Esophagus squamous epithelium (tissue), 5 donors: ENCODE results near the gene CFAP99. TPM values are rescaled to one million over a fixed set of nuclear protein-coding genes. Genes with fewer than 3 reads are reported as not detected.

Experiments
- DNase-seq: peaks from one replicate; lab custom pipeline; 2025; lab: John Stamatoyannopoulos, UW
- H3K27ac ChIP-seq, 4 donors: fragments of 200-600 bp; sonication (generic); one replicate each; pipeline ENCODE4 v1.5.1; 2016 to 2019; ENCODE audit warnings: mild to moderate bottlenecking in 1 of 4
- H3K27me3 ChIP-seq, 4 donors: fragments of 200-600 bp; sonication (generic); 1 replicate in 3 of 4; 2 replicates in 1 of 4; pipeline versions ENCODE4 v1.5.1 to v1.6.0; 2017 to 2021; ENCODE audit warnings: antibody characterized with exemption in 1 of 4
- H3K36me3 ChIP-seq, 3 donors: fragments of 200-600 bp; sonication (generic); one replicate each; pipeline ENCODE4 v1.5.1; 2016 to 2019
- H3K4me1 ChIP-seq, 3 donors: fragments of 200-600 bp; sonication (generic); one replicate each; pipeline ENCODE4 v1.5.1; 2017 to 2019
- H3K4me3 ChIP-seq, 4 donors: fragments of 200-600 bp; sonication (generic); 1 replicate in 3 of 4; 2 replicates in 1 of 4; pipeline ENCODE4 v1.5.1; 2016 to 2019; ENCODE audit warnings: mild to moderate bottlenecking in 2 of 4, moderate library complexity in 1 of 4
- H3K9me3 ChIP-seq, 3 donors: fragments of 200-600 bp; sonication (generic); one replicate each; pipeline ENCODE4 v1.5.1; 2016 to 2019
- POLR2A ChIP-seq, 4 donors: fragments of 450-650 bp; IDR thresholded peaks; one replicate each; pipeline ENCODE4 v1.6.1; 2017; ENCODE audit warnings: antibody characterized with exemption in 4 of 4, mild to moderate bottlenecking in 4 of 4, moderate library complexity in 3 of 4
- WGBS, 2 donors: methylation state at CpG; one replicate each; pipeline ENCODE4 v1.1.5; 2018; 5-methylcytosine and 5-hydroxymethylcytosine counted together
- intact Hi-C: fragments of 100-400 bp; cut with DNase I; formaldehyde crosslinking; loops from one replicate; pipeline ENCODE4 v1.15.0; 2022
- total RNA-seq, 4 donors: library from RNA; depleted of rRNA; stranded (reverse); fragments of >200 nt; gene quantifications; one replicate each; pipeline ENCODE4 v1.1.0, GENCODE V29; 2016
- TF ChIP-seq, protein P1 (sequence below), 6 experiments: fragments of 450-650 bp in 4 of 6; fragments of 200-600 bp in 2 of 6; sonication (generic) in 2 of 6; IDR thresholded peaks; one replicate each; pipeline ENCODE4 v1.5.1; 2016 to 2019; ENCODE audit warnings: antibody characterized with exemption in 6 of 6, mild to moderate bottlenecking in 4 of 6, moderate library complexity in 4 of 6
- donor health status: DM: yes; HTN: yes; CAD: no.

CFAP99 gene
- total RNA-seq, 4 donors from 2014 or later: 0.11 TPM; not detected in 3

- intact Hi-C loops: no loop called here
- Histone ChIP-seq H3K27me3 (no peaks in the 10 kb centered on the region), H3K27ac (peak overlapping the region in 2 of 4 donors; percentile 57 to 69), H3K9me3 (no peaks in the 10 kb centered on the region), H3K4me3 (no peak overlapping the region), H3K36me3 (peaks cover 0 to 2% (median 0%) of the 10 kb centered on the region in 3 donors), H3K4me1 (peaks cover 26 to 96% (median 64%) of the 10 kb centered on the region in 3 donors)
- DNase-seq: no peak
- WGBS, 2 donors: 71 to 90% methylated on average over 5 to 6 of the region's 6 CpGs
- TF ChIP-seq, protein P1, sequence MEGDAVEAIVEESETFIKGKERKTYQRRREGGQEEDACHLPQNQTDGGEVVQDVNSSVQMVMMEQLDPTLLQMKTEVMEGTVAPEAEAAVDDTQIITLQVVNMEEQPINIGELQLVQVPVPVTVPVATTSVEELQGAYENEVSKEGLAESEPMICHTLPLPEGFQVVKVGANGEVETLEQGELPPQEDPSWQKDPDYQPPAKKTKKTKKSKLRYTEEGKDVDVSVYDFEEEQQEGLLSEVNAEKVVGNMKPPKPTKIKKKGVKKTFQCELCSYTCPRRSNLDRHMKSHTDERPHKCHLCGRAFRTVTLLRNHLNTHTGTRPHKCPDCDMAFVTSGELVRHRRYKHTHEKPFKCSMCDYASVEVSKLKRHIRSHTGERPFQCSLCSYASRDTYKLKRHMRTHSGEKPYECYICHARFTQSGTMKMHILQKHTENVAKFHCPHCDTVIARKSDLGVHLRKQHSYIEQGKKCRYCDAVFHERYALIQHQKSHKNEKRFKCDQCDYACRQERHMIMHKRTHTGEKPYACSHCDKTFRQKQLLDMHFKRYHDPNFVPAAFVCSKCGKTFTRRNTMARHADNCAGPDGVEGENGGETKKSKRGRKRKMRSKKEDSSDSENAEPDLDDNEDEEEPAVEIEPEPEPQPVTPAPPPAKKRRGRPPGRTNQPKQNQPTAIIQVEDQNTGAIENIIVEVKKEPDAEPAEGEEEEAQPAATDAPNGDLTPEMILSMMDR (IDR thresholded peaks at IDR 0.05): no peak
- TF ChIP-seq POLR2A (IDR thresholded peaks at IDR 0.05): no peak
These were observed 65.4 kb downstream of the CFAP99 start for GRCh38 chr4:2484185-2484584.

GRCh38 chr4:2484993-2485392, 66.2 kb downstream of the CFAP99 start:
- peaks cover 26 to 96% (median 69%) of the 10 kb centered on the region in 3 donors for H3K4me1 ChIP-seq
- WGBS, 2 donors: 30 to 56% methylated on average over 11 of the region's 11 CpGs

GRCh38 chr4:2485956-2486355, 67.2 kb downstream of the CFAP99 start:
- no peak overlapping the region for H3K4me3 ChIP-seq
- DNase-seq: no peak
- TF ChIP-seq POLR2A (IDR thresholded peaks at IDR 0.05): no peak
- TF ChIP-seq, protein P1 (IDR thresholded peaks at IDR 0.05): no peak
- H3K36me3 ChIP-seq: peaks cover 0 to 20% (median 6%) of the 10 kb centered on the region in 3 donors
- no peaks in the 10 kb centered on the region for H3K9me3 ChIP-seq
- H3K27me3 ChIP-seq: no peaks in the 10 kb centered on the region
- intact Hi-C loops: no loop called here
- peak overlapping the region in 1 of 4 donors; percentile 80 for H3K27ac ChIP-seq
- H3K4me1 ChIP-seq: peaks cover 26 to 96% (median 76%) of the 10 kb centered on the region in 3 donors
- WGBS, 2 donors: 91 to 92% methylated on average over 4 of the region's 4 CpGs

More at GRCh38 chr4:2484993-2485392, 66.2 kb downstream of the CFAP99 start:
- Histone ChIP-seq H3K9me3 (no peaks in the 10 kb centered on the region), H3K27me3 (no peaks in the 10 kb centered on the region), H3K27ac (peak overlapping the region in 3 of 4 donors; percentile 57 to 80 (median 69)), H3K36me3 (peaks cover 0 to 10% (median 0%) of the 10 kb centered on the region in 3 donors), H3K4me3 (no peak overlapping the region)
- intact Hi-C loops: no loop called here
- TF ChIP-seq, protein P1 (IDR thresholded peaks at IDR 0.05): no peak
- TF ChIP-seq POLR2A (IDR thresholded peaks at IDR 0.05): no peak
- DNase-seq: peak; percentile 49

GRCh38 chr4:2486981-2487380, 68.2 kb downstream of the CFAP99 start:
- WGBS, 2 donors: 89 to 93% methylated on average over 6 of the region's 6 CpGs
- Histone ChIP-seq H3K36me3 (peaks cover 0 to 30% (median 14%) of the 10 kb centered on the region in 3 donors), H3K4me3 (no peak overlapping the region), H3K9me3 (no peaks in the 10 kb centered on the region), H3K27me3 (no peaks in the 10 kb centered on the region), H3K4me1 (peaks cover 20 to 86% (median 69%) of the 10 kb centered on the region in 3 donors), H3K27ac (no peak overlapping the region)
- intact Hi-C loops: no loop called here
- no peak for DNase-seq
- TF ChIP-seq POLR2A (IDR thresholded peaks at IDR 0.05): no peak
- TF ChIP-seq, protein P1 (IDR thresholded peaks at IDR 0.05): no peak

GRCh38 chr4:2487632-2488031, 68.9 kb downstream of the CFAP99 start:
- H3K27ac ChIP-seq: no peak overlapping the region
- DNase-seq: no peak
- H3K4me1 ChIP-seq: peaks cover 13 to 79% (median 63%) of the 10 kb centered on the region in 3 donors
- no peaks in the 10 kb centered on the region for H3K9me3 ChIP-seq
- 60 to 87% methylated on average over 6 of the region's 6 CpGs for WGBS, 2 donors
- intact Hi-C loops: no loop called here
- no peaks in the 10 kb centered on the region for H3K27me3 ChIP-seq
- peaks cover 0 to 37% (median 14%) of the 10 kb centered on the region in 3 donors for H3K36me3 ChIP-seq
- TF ChIP-seq, protein P1 (IDR thresholded peaks at IDR 0.05): no peak
- TF ChIP-seq POLR2A (IDR thresholded peaks at IDR 0.05): no peak
- H3K4me3 ChIP-seq: no peak overlapping the region
